Stimulated activated CD4-positive, alpha-beta T cell treated with anti-CD3 and anti-CD28 coated beads, TNF-alpha, amount 100 ng/mL, for 24 hours (primary cell): ENCODE results near the gene COX6B2.
A peak's percentile ranks its signal among the peaks of the same experiment; 100 is the strongest.

ENCODE experiments used
- DNase-seq, 3 experiments: peaks; one replicate each; pipeline ENCODE4 v3.0.0-alpha.2; 2020; ENCODE audit warnings: low read depth in 3 of 3

The COX6B2 gene

GRCh38 chr19:55362174-55362989 lies 7.9 kb upstream of the COX6B2 start:
- no peak for DNase-seq

GRCh38 chr19:55360902-55361301 lies 6.4 kb upstream of the COX6B2 start:
- DNase-seq, result no peak

GRCh38 chr19:55358943-55359908 lies 4.7 kb upstream of the COX6B2 start:
- no peak for DNase-seq

GRCh38 chr19:55358493-55358892 lies 4.0 kb upstream of the COX6B2 start:
- DNase-seq, result no peak

GRCh38 chr19:55355213-55355821 lies 798 bp upstream of the COX6B2 start:
- DNase-seq, result no peak

GRCh38 chr19:55353803-55354697 lies 469 bp downstream of the COX6B2 start:
- peak in 2 of 3 experiments; percentile 38 to 50 for DNase-seq

- no peak for DNase-seq
Measured at GRCh38 chr19:55353356-55353802, 1.1 kb downstream of the COX6B2 start.

- DNase-seq, result no peak
Measured at GRCh38 chr19:55352549-55353145, 1.9 kb downstream of the COX6B2 start.

GRCh38 chr19:55352040-55352439 lies 2.5 kb downstream of the COX6B2 start:
- DNase-seq, result no peak

GRCh38 chr19:55350620-55351315 lies 3.8 kb downstream of the COX6B2 start:
- no peak for DNase-seq

GRCh38 chr19:55348317-55349034 lies 6.0 kb downstream of the COX6B2 start:
- no peak for DNase-seq

GRCh38 chr19:55347442-55348009 lies 7.0 kb downstream of the COX6B2 start:
- no peak for DNase-seq

GRCh38 chr19:55346725-55347441 lies 7.6 kb downstream of the COX6B2 start:
- no peak for DNase-seq

- no peak for DNase-seq
Measured at GRCh38 chr19:55345818-55346724, 8.4 kb downstream of the COX6B2 start.

- DNase-seq, result no peak
Measured at GRCh38 chr19:55345101-55345817, 9.3 kb downstream of the COX6B2 start.

- no peak for DNase-seq
Measured at GRCh38 chr19:55344444-55344843, 10.1 kb downstream of the COX6B2 start.
